RWPE2 (cell line): ENCODE data around the gene PDE6A.

Experiments
- ATAC-seq: fragments of 200-7000 bp; cut with Tn5 transposase; 3 replicates; pipeline ENCODE4 v1.9.1; 2021; ENCODE audit warnings: low read depth
- DNase-seq: peaks from one replicate; pipeline ENCODE4 v3.0.0-alpha.2; 2020; ENCODE audit warnings: low spot score
- H3K27ac ChIP-seq: fragments of 450-650 bp; 2 replicates; pipeline ENCODE4 v1.5.1; 2017; ENCODE audit warnings: mild to moderate bottlenecking; ENCODE audit not compliant: poor library complexity, severe bottlenecking
- H3K27me3 ChIP-seq: fragments of 250-450 bp; sonication (Bioruptor Pico); 2 replicates; pipeline ENCODE4 v1.5.1; 2021; ENCODE audit warnings: mild to moderate bottlenecking, moderate library complexity; ENCODE audit not compliant: insufficient read depth, poor library complexity, severe bottlenecking
- H3K36me3 ChIP-seq: fragments of 250-450 bp; sonication (Bioruptor Pico); 2 replicates; pipeline ENCODE4 v1.5.1; 2020; ENCODE audit warnings: low read depth, mild to moderate bottlenecking, moderate library complexity
- H3K4me1 ChIP-seq: fragments of 250-450 bp; sonication (Bioruptor Pico); 2 replicates; pipeline ENCODE4 v1.5.1; 2021; ENCODE audit warnings: mild to moderate bottlenecking, moderate library complexity; ENCODE audit not compliant: insufficient read depth, poor library complexity, severe bottlenecking
- H3K4me3 ChIP-seq: fragments of 250-450 bp; sonication (Bioruptor Pico); 2 replicates; pipeline ENCODE4 v1.5.1; 2021; ENCODE audit warnings: mild to moderate bottlenecking, moderate library complexity; ENCODE audit not compliant: severe bottlenecking
- H3K9me3 ChIP-seq: fragments of 250-450 bp; sonication (Bioruptor Pico); 2 replicates; pipeline ENCODE4 v1.5.1; 2021; ENCODE audit warnings: mild to moderate bottlenecking, moderate library complexity; ENCODE audit not compliant: severe bottlenecking
- CTCF ChIP-seq: fragments of 450-650 bp; IDR thresholded peaks from one replicate; pipeline ENCODE4 v1.5.1; 2017; ENCODE audit warnings: mild to moderate bottlenecking, moderate library complexity; ENCODE audit not compliant: poor library complexity, severe bottlenecking

The PDE6A gene

DNA sequence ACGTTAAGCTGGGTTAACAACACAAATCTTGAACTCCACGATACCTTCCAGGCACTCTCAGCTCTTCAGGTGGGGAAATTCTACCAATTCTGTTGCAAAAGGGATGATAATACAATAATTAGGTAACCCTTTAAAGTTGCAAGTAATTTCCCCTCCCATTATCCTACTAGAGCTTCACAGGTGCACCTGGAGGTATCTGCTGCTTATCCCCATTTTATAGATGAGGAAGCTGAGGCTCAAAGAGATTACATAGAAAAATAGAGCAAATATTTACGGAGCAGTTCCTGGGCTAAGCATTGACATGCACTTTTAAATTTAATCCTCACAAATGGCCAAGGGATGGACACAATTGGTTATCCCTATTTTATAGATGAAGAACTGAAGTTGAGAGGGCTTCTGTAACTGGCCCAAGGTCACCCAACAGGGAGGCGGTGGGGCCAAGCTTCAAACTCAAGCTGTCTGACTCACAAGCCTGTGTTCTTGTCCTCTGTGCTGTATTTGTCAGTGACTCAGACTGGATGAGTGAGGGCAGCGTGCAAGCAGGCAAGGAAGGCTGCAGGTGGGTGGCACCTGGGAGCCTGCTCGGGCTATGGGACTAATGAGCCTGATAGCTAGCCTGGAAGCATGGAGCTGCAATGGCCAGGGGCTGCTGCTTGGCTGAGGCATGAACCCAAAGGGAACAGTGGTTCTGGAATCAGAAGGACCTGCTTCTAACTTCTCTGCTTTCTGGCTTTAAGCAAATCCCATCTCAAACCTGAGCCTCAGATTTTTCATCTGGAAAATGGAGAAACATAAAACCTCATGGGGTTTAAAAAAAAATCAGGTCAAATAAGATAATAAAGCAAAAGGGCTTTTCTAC is 105.5 kb downstream of the PDE6A start:
- DNase-seq: no peak

DNA sequence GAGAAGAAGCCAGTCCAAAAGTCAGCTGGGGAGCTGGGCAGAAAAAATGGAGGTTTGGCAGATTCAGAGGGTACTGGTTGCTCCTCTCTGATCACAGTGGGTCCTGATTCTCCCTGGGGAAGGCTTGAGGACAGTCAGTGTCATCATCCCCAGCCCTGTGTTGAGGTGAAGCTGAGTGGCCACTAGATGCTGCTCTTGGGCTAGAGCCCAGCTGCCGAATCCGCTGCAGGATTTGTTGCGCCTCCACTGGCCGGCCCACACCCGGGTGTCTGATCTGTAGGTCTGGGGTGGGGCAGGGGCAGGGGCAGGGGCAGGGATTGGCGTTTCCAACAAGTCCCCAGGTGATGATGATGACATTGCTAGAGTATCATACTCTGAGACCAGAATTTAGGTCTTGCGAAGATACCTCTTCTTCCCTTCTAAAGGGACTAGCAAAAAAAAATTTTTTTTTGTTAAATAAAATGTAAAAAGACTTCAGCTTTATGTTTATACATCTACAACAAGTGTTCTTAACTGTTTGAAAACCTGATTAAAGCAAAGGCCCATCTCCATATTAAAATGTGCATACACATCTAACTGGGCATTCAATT is 106.8 kb downstream of the PDE6A start:
- Histone ChIP-seq H3K36me3 (no peaks in the 10 kb centered on the region), H3K27ac (no peak overlapping the region), H3K4me1 (peaks cover 9% of the 10 kb centered on the region), H3K4me3 (no peak overlapping the region), H3K27me3 (no peaks in the 10 kb centered on the region), H3K9me3 (no peaks in the 10 kb centered on the region)
- no peak for DNase-seq
- TF ChIP-seq CTCF: peak; percentile 99
- peak; percentile 75 for ATAC-seq

More for the DNA sequence above, 105.5 kb downstream of the PDE6A start:
- no peaks in the 10 kb centered on the region for H3K27me3 ChIP-seq
- peaks cover 9% of the 10 kb centered on the region for H3K4me1 ChIP-seq
- TF ChIP-seq CTCF: peak; percentile 6
- no peaks in the 10 kb centered on the region for H3K36me3 ChIP-seq
- peak; percentile 96 for ATAC-seq
- no peak overlapping the region for H3K4me3 ChIP-seq
- no peaks in the 10 kb centered on the region for H3K9me3 ChIP-seq
- H3K27ac ChIP-seq: peak overlapping the region; percentile 25

GRCh38 chr5:149836451-149837139 is 108.0 kb downstream of the PDE6A start:
- Histone ChIP-seq H3K4me1 (peaks cover 9% of the 10 kb centered on the region), H3K9me3 (no peaks in the 10 kb centered on the region), H3K27me3 (no peaks in the 10 kb centered on the region), H3K4me3 (no peak overlapping the region), H3K36me3 (no peaks in the 10 kb centered on the region), H3K27ac (no peak overlapping the region)
- TF ChIP-seq CTCF: no peak
- DNase-seq (no peak), ATAC-seq (no peak)

DNA sequence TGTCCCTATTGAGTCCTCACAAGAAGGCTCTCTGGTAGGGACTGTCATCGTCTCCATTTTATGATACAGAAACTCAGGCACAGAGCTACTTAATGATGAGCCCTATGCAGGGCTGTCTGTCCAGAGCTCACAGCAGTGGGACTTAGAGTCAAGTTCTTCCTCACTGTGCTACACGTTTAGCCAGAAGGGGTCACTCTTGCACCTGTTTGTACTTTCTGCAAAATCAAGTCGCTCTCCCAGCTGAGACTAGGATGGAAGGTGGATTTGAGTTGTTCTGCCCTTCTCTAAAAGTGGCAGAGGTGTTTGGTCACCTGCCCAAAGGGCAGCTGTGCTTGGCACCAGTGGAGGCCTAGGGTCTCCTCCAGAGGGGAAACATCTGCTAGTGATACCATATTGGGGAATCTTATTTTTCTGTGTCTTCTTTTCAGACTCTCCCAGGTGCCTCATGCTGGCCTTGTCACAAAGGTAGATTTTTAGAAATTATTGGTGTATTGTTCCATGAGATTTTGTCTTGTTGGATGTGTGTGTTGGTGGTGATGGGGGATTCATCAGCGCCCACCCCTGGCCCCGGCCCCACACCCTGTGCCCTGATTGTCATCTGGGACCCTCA is 110.2 kb downstream of the PDE6A start:
- peak; percentile 45 for ATAC-seq
- TF ChIP-seq CTCF: peak; percentile 91
- H3K27me3 ChIP-seq: no peaks in the 10 kb centered on the region
- H3K36me3 ChIP-seq: no peaks in the 10 kb centered on the region
- H3K4me3 ChIP-seq: no peak overlapping the region
- peaks cover 8% of the 10 kb centered on the region for H3K4me1 ChIP-seq
- no peaks in the 10 kb centered on the region for H3K9me3 ChIP-seq
- DNase-seq: no peak
- no peak overlapping the region for H3K27ac ChIP-seq
